HL-60 (cell line): Measurements from ENCODE around the gene HOXC12.

Experiments used
- CTCF ChIP-seq: IDR thresholded peaks from one replicate; pipeline ENCODE4 v1.5.1; 2011; ENCODE audit warnings: low read length, control low read depth, inconsistent platforms; ENCODE audit not compliant: insufficient read depth
- POLR2AphosphoS5 ChIP-seq: IDR thresholded peaks from 2 replicates; pipeline ENCODE4 v1.6.1; 2012; ENCODE audit warnings: low read depth
- REST ChIP-seq: IDR thresholded peaks from 2 replicates; pipeline ENCODE4 v1.6.1; 2012; ENCODE audit warnings: low read depth; ENCODE audit not compliant: insufficient replicate concordance

- no peak for TF ChIP-seq CTCF
- TF ChIP-seq REST: no peak
- TF ChIP-seq POLR2AphosphoS5: no peak
Observed at GRCh38 chr12:53954694-53955035, at the start of gene HOXC12.
